GM21360 (cell line): ENCODE measurements around the gene TUT1.
"Not testable (repeated sequence)": the region's sequence is repeated elsewhere in the genome, so short reads cannot be mapped to it uniquely, and the experiment has no call there.

Experiments used
- ATAC-seq: cut with Tn5 transposase; IDR thresholded peaks from one replicate; pipeline ENCODE4 v1.9.1; 2021; ENCODE audit warnings: mild to moderate bottlenecking, moderate library complexity; ENCODE audit not compliant: unreplicated experiment

The TUT1 gene

GRCh38 chr11:62591448-62592145, at the start of gene TUT1:
Gene TUT1 (minus strand): TSS chr11:62591523. CDS start chr11:62591485, 38 bp downstream.
- ATAC-seq: peak; percentile 82

- ATAC-seq: no peak
Observed at GRCh38 chr11:62632492-62632891, 41.2 kb upstream of the TUT1 start.

- ATAC-seq: no peak
Observed at GRCh38 chr11:62627713-62628112, 36.4 kb upstream of the TUT1 start.

GRCh38 chr11:62622476-62623089, 31.3 kb upstream of the TUT1 start:
- ATAC-seq: no peak

GRCh38 chr11:62621567-62622470, 30.5 kb upstream of the TUT1 start, which contains the start of gene B3GAT3:
Gene B3GAT3 (minus strand): TSS chr11:62621986. CDS start chr11:62621947, 39 bp downstream.
- peak; percentile 90 for ATAC-seq

- ATAC-seq: no peak
Observed at GRCh38 chr11:62621027-62621566, 29.8 kb upstream of the TUT1 start.

GRCh38 chr11:62616957-62617356, 25.6 kb upstream of the TUT1 start:
- ATAC-seq: not testable (repeated sequence)

- no peak for ATAC-seq
Observed at GRCh38 chr11:62615521-62615920, 24.2 kb upstream of the TUT1 start.

GRCh38 chr11:62614275-62614674, 23.0 kb upstream of the TUT1 start:
- ATAC-seq: no peak

GRCh38 chr11:62613291-62613778, 22.0 kb upstream of the TUT1 start:
- ATAC-seq: no peak

- ATAC-seq: peak; percentile 59
Observed at GRCh38 chr11:62612366-62613290, 21.3 kb upstream of the TUT1 start, which contains the start of the genes EML3 and ROM1. Gene EML3 (minus strand): TSS chr11:62612775. CDS start chr11:62612457, 318 bp downstream. Gene ROM1 (plus strand): TSS chr11:62613257. CDS start chr11:62613282, 25 bp downstream.

GRCh38 chr11:62611705-62612365, 20.5 kb upstream of the TUT1 start:
- ATAC-seq: peak; percentile 15

GRCh38 chr11:62610814-62611704, 19.7 kb upstream of the TUT1 start:
- no peak for ATAC-seq

GRCh38 chr11:62610403-62610802, 19.1 kb upstream of the TUT1 start:
- ATAC-seq: no peak

GRCh38 chr11:62608776-62609175, 17.5 kb upstream of the TUT1 start:
- no peak for ATAC-seq

GRCh38 chr11:62607714-62608113, 16.4 kb upstream of the TUT1 start:
- ATAC-seq: no peak

GRCh38 chr11:62605902-62606301, 14.6 kb upstream of the TUT1 start:
- ATAC-seq: no peak

GRCh38 chr11:62605467-62605866, 14.1 kb upstream of the TUT1 start:
- ATAC-seq: no peak
